H1 (cell line): Measurements from ENCODE around the gene AIG1. TPM values are rescaled to one million over a fixed set of nuclear protein-coding genes. Genes with fewer than 3 reads are reported as not detected.

Experiments used
- CTCF ChIA-PET: fragments of 300-600 bp; sonication (Branson Sonifier 250); formaldehyde crosslinking; loops from one replicate; lab custom pipeline; 2021; ENCODE audit not compliant: partially characterized antibody; lab: Charles Lee
- POLR2A ChIA-PET: fragments of 300-600 bp; sonication (Branson Sonifier 250); formaldehyde crosslinking; loops from one replicate; lab custom pipeline; 2021; ENCODE audit warnings: inconsistent platforms; ENCODE audit not compliant: partially characterized antibody; lab: Charles Lee
- DNase-seq, 2 experiments: peaks; one replicate each; pipeline versions ENCODE4 v3.0.0 to v3.0.0-alpha.2; 2010 to 2022; ENCODE audit warnings: low spot score in 2 of 2, low read depth in 1 of 2, mixed read lengths in 1 of 2
- FAIRE-seq: peaks from 2 replicates; lab custom pipeline; 2011; peaks lifted over from hg19 to GRCh38; lab: Jason Lieb, UNC
- H2AFZ ChIP-seq: 2 replicates; pipeline ENCODE4 v1.8.1; 2012; ENCODE audit warnings: low read length, inconsistent platforms
- H2AK5ac ChIP-seq: 2 replicates; pipeline ENCODE4 v1.6.1; 2013; ENCODE audit warnings: low read depth, low read length
- H2BK120ac ChIP-seq: replicated peaks from 2 replicates; pipeline ENCODE3; 2013; ENCODE audit warnings: low read depth, low read length, inconsistent platforms
- H2BK12ac ChIP-seq: 2 replicates; pipeline ENCODE4 v1.6.1; 2013; ENCODE audit warnings: low read depth, low read length
- H2BK15ac ChIP-seq: 2 replicates; pipeline ENCODE4 v1.6.1; 2013; ENCODE audit warnings: low read length
- H2BK20ac ChIP-seq: 2 replicates; pipeline ENCODE4 v1.6.1; 2013; ENCODE audit warnings: low read length
- H2BK5ac ChIP-seq: 2 replicates; pipeline ENCODE4 v1.6.1; 2013; ENCODE audit warnings: low read depth, low read length
- H3K14ac ChIP-seq: 2 replicates; pipeline ENCODE4 v1.6.1; 2013; ENCODE audit warnings: inconsistent platforms; ENCODE audit not compliant: insufficient read length
- H3K18ac ChIP-seq: 2 replicates; pipeline ENCODE4 v1.6.1; 2013; ENCODE audit warnings: low read length; ENCODE audit errors: extremely low read depth
- H3K23ac ChIP-seq: 2 replicates; pipeline ENCODE4 v1.6.1; 2013; ENCODE audit warnings: inconsistent platforms; ENCODE audit not compliant: insufficient read length
- H3K23me2 ChIP-seq: 2 replicates; pipeline ENCODE4 v1.6.1; 2013; ENCODE audit warnings: low read depth, low read length
- H3K27ac ChIP-seq: 2 replicates; pipeline ENCODE4 v1.6.1; 2011; ENCODE audit warnings: low read depth, low read length, inconsistent platforms
- H3K27me3 ChIP-seq, 4 experiments: replicated peaks in 1 of 4; 1 replicate in 1 of 4; 2 replicates in 3 of 4; pipeline versions ENCODE4 v1.6.1 to v1.8.1; 2011 to 2013; ENCODE audit warnings: low read length in 3 of 4, mild to moderate bottlenecking in 3 of 4, inconsistent platforms in 2 of 4, mixed read lengths in 2 of 4, moderate library complexity in 1 of 4; ENCODE audit not compliant: control insufficient read depth in 3 of 4, insufficient read depth in 3 of 4; ENCODE audit errors: extremely low read depth in 1 of 4
- H3K36me3 ChIP-seq, 4 experiments: 2 replicates each; pipeline versions ENCODE4 v1.6.1 to v1.8.1; 2011 to 2013; ENCODE audit warnings: mild to moderate bottlenecking in 4 of 4, low read length in 3 of 4, moderate library complexity in 2 of 4, control low read depth in 1 of 4, inconsistent platforms in 1 of 4; ENCODE audit not compliant: insufficient read depth in 4 of 4, control insufficient read depth in 2 of 4
- H3K4ac ChIP-seq: replicated peaks from 2 replicates; pipeline ENCODE3; 2013; ENCODE audit warnings: low read length, low read depth, mixed read lengths, inconsistent platforms; ENCODE audit not compliant: insufficient read length
- H3K4me1 ChIP-seq, 4 experiments: replicated peaks in 1 of 4; 1 replicate in 1 of 4; 2 replicates in 3 of 4; pipeline versions ENCODE4 v1.6.1 to v1.8.1; 2011 to 2013; ENCODE audit warnings: low read length in 3 of 4, inconsistent platforms in 2 of 4, mixed read lengths in 1 of 4; ENCODE audit not compliant: insufficient read depth in 4 of 4, control insufficient read depth in 3 of 4
- H3K4me2 ChIP-seq, 2 experiments: 2 replicates each; pipeline versions ENCODE4 v1.6.1 to v1.8.1; 2011 to 2013; ENCODE audit warnings: low read depth in 2 of 2, low read length in 2 of 2, control low read depth in 1 of 2, inconsistent platforms in 1 of 2, mild to moderate bottlenecking in 1 of 2; ENCODE audit not compliant: insufficient read depth in 1 of 2
- H3K4me3 ChIP-seq, 4 experiments: fragments of 200-600, 300-600 bp in 1 of 4; sonication (generic), shearing (Covaris generic), sonication (Bioruptor Twin) in 1 of 4; 2 replicates each; pipeline versions ENCODE4 v1.5.1 to v1.8.1; 2011 to 2016; ENCODE audit warnings: low read length in 4 of 4, low read depth in 3 of 4, control low read depth in 2 of 4, inconsistent platforms in 2 of 4, mild to moderate bottlenecking in 2 of 4, mixed read lengths in 1 of 4, moderate library complexity in 1 of 4; ENCODE audit not compliant: insufficient read depth in 2 of 4; ENCODE audit errors: extremely low read depth in 1 of 4
- H3K56ac ChIP-seq: replicated peaks from 2 replicates; pipeline ENCODE3; 2013; ENCODE audit warnings: low read depth, mild to moderate bottlenecking, mixed read lengths, low read length, inconsistent platforms; ENCODE audit not compliant: insufficient read length
- H3K79me1 ChIP-seq: 2 replicates; pipeline ENCODE4 v1.6.1; 2013; ENCODE audit warnings: low read depth, low read length, control low read depth
- H3K79me2 ChIP-seq, 2 experiments: 2 replicates each; pipeline versions ENCODE4 v1.6.1 to v1.8.1; 2012 to 2013; ENCODE audit warnings: low read length in 2 of 2, mild to moderate bottlenecking in 2 of 2, inconsistent platforms in 1 of 2; ENCODE audit not compliant: insufficient read depth in 2 of 2, control insufficient read depth in 1 of 2
- H3K9ac ChIP-seq, 4 experiments: replicated peaks in 1 of 4; 1 replicate in 1 of 4; 2 replicates in 3 of 4; pipeline versions ENCODE4 v1.6.1 to v1.8.1; 2011 to 2013; ENCODE audit warnings: low read depth in 3 of 4, low read length in 3 of 4, control low read depth in 2 of 4, mild to moderate bottlenecking in 2 of 4, moderate library complexity in 2 of 4, inconsistent platforms in 1 of 4; ENCODE audit errors: extremely low read depth in 1 of 4
- H3K9me3 ChIP-seq, 2 experiments: 2 replicates each; pipeline versions ENCODE4 v1.6.1 to v1.8.1; 2012 to 2013; ENCODE audit warnings: mild to moderate bottlenecking in 2 of 2, moderate library complexity in 2 of 2, control low read depth in 1 of 2, inconsistent platforms in 1 of 2, low read depth in 1 of 2, low read length in 1 of 2, mixed read lengths in 1 of 2; ENCODE audit not compliant: insufficient read depth in 2 of 2
- H4K20me1 ChIP-seq, 2 experiments: replicated peaks in 1 of 2; 2 replicates each; pipeline versions ENCODE3 to v1.8.1; 2011 to 2013; ENCODE audit warnings: inconsistent platforms in 2 of 2, low read length in 2 of 2, mild to moderate bottlenecking in 1 of 2; ENCODE audit not compliant: insufficient read depth in 2 of 2, control insufficient read depth in 1 of 2
- H4K5ac ChIP-seq: 2 replicates; pipeline ENCODE4 v1.6.1; 2013; ENCODE audit warnings: low read length, low read depth, mixed read lengths, inconsistent platforms; ENCODE audit not compliant: insufficient read length
- H4K8ac ChIP-seq: 2 replicates; pipeline ENCODE4 v1.8.0; 2013; ENCODE audit warnings: mild to moderate bottlenecking, moderate library complexity, low read length, inconsistent platforms; ENCODE audit not compliant: insufficient read depth; ENCODE audit errors: extremely low read depth
- H4K91ac ChIP-seq: replicated peaks from 2 replicates; pipeline ENCODE3; 2013; ENCODE audit warnings: low read length, mixed read lengths, inconsistent platforms; ENCODE audit not compliant: insufficient read length
- CHD1 ChIP-seq: IDR thresholded peaks from 2 replicates; pipeline ENCODE4 v1.6.1; 2012; ENCODE audit warnings: low read depth, low read length, improper control_type of control experiment
- CHD2 ChIP-seq: IDR thresholded peaks from 2 replicates; pipeline ENCODE4 v1.6.1; 2012; ENCODE audit warnings: low read length, improper control_type of control experiment
- HDAC2 ChIP-seq, 2 experiments: fragments of 300-600 bp in 1 of 2; sonication (generic) in 1 of 2; IDR thresholded peaks; 2 replicates each; pipeline ENCODE4 v1.6.1; 2011 to 2012; ENCODE audit warnings: low read depth in 2 of 2, low read length in 2 of 2, mild to moderate bottlenecking in 2 of 2, moderate library complexity in 2 of 2, borderline replicate concordance in 1 of 2, inconsistent platforms in 1 of 2
- JUND ChIP-seq: IDR thresholded peaks from 2 replicates; pipeline ENCODE4 v1.6.1; 2011; ENCODE audit warnings: mild to moderate bottlenecking, improper control_type of control experiment, low read length
- MAFK ChIP-seq: IDR thresholded peaks from 2 replicates; pipeline ENCODE4 v1.6.1; 2012; ENCODE audit warnings: low read depth, mild to moderate bottlenecking, improper control_type of control experiment, low read length
- NANOG ChIP-seq: IDR thresholded peaks from 2 replicates; pipeline ENCODE4 v1.6.1; 2011; ENCODE audit warnings: low read length, low read depth, mild to moderate bottlenecking, inconsistent platforms; ENCODE audit not compliant: insufficient read depth, poor library complexity, severe bottlenecking
- RXRA ChIP-seq: IDR thresholded peaks from 2 replicates; pipeline ENCODE4 v1.6.1; 2011; ENCODE audit warnings: low read depth, mild to moderate bottlenecking, low read length, moderate library complexity; ENCODE audit not compliant: insufficient read depth
- SP1 ChIP-seq: IDR thresholded peaks from 2 replicates; pipeline ENCODE4 v1.6.1; 2011; ENCODE audit warnings: low read depth, low read length
- WGBS, 2 experiments: shearing (Covaris generic) in 1 of 2; methylation state at CpG; one replicate each; pipeline versions ENCODE4 v1.1.6 to v1.1.7; 2013 to 2015; ENCODE audit warnings: low lambda C conversion rate in 2 of 2, mixed read lengths in 2 of 2, inconsistent platforms in 1 of 2, low coverage in 1 of 2, missing lambda C conversion rate in 1 of 2; ENCODE audit not compliant: insufficient replicate concordance in 2 of 2, insufficient coverage in 1 of 2, insufficient read length in 1 of 2; ENCODE audit errors: extremely low coverage in 1 of 2, missing lambda C conversion rate in 1 of 2; 5-methylcytosine and 5-hydroxymethylcytosine counted together
- polyA plus RNA-seq, 7 experiments: library from polyadenylated mRNA; depleted of rRNA in 3 of 7; stranded (reverse) in 5 of 7; unstranded in 2 of 7; fragments of >200 nt in 5 of 7; fragments of 200-250 nt in 2 of 7; gene quantifications; 1 replicate in 5 of 7; 2 replicates in 1 of 7; 4 replicates in 1 of 7; pipeline versions ENCODE4 v1.2.1 to v1.2.3, GENCODE V29; 2011 to 2013; ENCODE audit warnings: missing spikeins in 2 of 7, mixed read lengths in 2 of 7
- total RNA-seq: library from RNA; stranded (reverse); fragmentation: NEBNext Ultra II Directional; extraction: Animal tissue kit (Norgen Biotek cat#: 25700); gene quantifications from 2 replicates; pipeline ENCODE4 v1.2.1, GENCODE V29; 2021
- TF ChIP-seq, protein P1 (sequence below), 3 experiments: IDR thresholded peaks; 1 replicate in 2 of 3; 2 replicates in 1 of 3; pipeline versions ENCODE4 v1.5.1 to v1.6.1; 2011; ENCODE audit warnings: low read length in 3 of 3, mild to moderate bottlenecking in 3 of 3, inconsistent platforms in 2 of 3, low read depth in 1 of 3, moderate library complexity in 1 of 3; ENCODE audit not compliant: insufficient read depth in 1 of 3; ENCODE audit errors: control extremely low read depth in 1 of 3

Gene AIG1
- total and polyA plus RNA-seq, 2 of the 8 experiments (the other 6 are each of a cell fraction or from before 2014, with no cell fraction given) = 56.6 to 58.4 TPM

DNA sequence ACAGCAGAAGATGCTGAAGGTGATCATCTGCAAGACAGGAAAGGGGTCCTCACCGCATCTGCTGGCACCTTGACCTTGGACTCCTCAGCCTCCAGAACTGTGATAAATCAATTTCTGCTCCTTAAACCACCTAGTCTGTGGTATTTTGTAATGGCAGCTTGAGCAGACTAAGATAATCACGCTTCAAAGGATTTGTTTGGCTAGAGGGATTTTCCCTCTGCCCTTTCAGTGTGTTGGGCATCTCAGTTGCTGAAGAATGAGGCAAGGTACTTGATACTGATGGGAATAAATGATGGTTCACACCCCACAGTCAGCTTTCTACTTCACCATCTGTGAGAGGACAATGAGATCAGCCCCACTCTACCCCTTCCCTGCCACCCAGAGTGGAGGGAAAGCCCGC lies 329.6 kb downstream of the AIG1 start:
- H4K5ac ChIP-seq = no peak overlapping the region
- no peak for DNase-seq
- CTCF ChIA-PET = no interaction called here

More for the DNA sequence above, 329.6 kb downstream of the AIG1 start:
- Histone ChIP-seq H2BK12ac (no peak overlapping the region), H3K14ac (no peak overlapping the region), H3K27me3 (no peaks in the 10 kb centered on the region), H3K4me3 (no peak overlapping the region), H3K4ac (no peak overlapping the region), H3K27ac (no peak overlapping the region), H3K36me3 (no peaks in the 10 kb centered on the region), H3K23ac (no peak overlapping the region), H4K91ac (no peak overlapping the region), H3K4me1 (no peaks in the 10 kb centered on the region; a peak in 1 of 7 replicates), H3K23me2 (no peaks in the 10 kb centered on the region), H3K18ac (no peak overlapping the region), H3K4me2 (no peak overlapping the region), H2AFZ (no peak overlapping the region), H2BK20ac (no peak overlapping the region), H2BK5ac (no peak overlapping the region), H2AK5ac (no peak overlapping the region), H3K79me1 (no peaks in the 10 kb centered on the region), H2BK120ac (no peak overlapping the region), H3K79me2 (no peaks in the 10 kb centered on the region), H3K9ac (no peak overlapping the region), H3K56ac (no peak overlapping the region), H2BK15ac (no peak overlapping the region), H4K20me1 (no peaks in the 10 kb centered on the region), H3K9me3 (no peaks in the 10 kb centered on the region), H4K8ac (no peak overlapping the region)
- WGBS, 2 experiments = 94% methylated on average over 3 of the region's 3 CpGs; no CpG with 5 or more reads in 1 of the 2 experiments
- no peak for FAIRE-seq
- TF ChIP-seq RXRA (no peak), MAFK (no peak), SP1 (no peak), CHD1 (no peak), NANOG (no peak), HDAC2 (IDR thresholded peaks at IDR 0.05; ENCODE audit: borderline replicate concordance in 1 of 2, low read depth in 2 of 2, low read length in 2 of 2) (no peak), CHD2 (no peak), JUND (no peak)
- TF ChIP-seq, protein P1, sequence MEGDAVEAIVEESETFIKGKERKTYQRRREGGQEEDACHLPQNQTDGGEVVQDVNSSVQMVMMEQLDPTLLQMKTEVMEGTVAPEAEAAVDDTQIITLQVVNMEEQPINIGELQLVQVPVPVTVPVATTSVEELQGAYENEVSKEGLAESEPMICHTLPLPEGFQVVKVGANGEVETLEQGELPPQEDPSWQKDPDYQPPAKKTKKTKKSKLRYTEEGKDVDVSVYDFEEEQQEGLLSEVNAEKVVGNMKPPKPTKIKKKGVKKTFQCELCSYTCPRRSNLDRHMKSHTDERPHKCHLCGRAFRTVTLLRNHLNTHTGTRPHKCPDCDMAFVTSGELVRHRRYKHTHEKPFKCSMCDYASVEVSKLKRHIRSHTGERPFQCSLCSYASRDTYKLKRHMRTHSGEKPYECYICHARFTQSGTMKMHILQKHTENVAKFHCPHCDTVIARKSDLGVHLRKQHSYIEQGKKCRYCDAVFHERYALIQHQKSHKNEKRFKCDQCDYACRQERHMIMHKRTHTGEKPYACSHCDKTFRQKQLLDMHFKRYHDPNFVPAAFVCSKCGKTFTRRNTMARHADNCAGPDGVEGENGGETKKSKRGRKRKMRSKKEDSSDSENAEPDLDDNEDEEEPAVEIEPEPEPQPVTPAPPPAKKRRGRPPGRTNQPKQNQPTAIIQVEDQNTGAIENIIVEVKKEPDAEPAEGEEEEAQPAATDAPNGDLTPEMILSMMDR (IDR thresholded peaks at IDR 0.05; ENCODE audit: control extremely low read depth in 1 of 3, insufficient read depth in 1 of 3, low read depth in 1 of 3, low read length in 3 of 3) = no peak
- POLR2A ChIA-PET = no interaction called here
